Neural crest cell (in vitro differentiated cells): ENCODE measurements around the gene NTM. TPM values are rescaled to one million over a fixed set of nuclear protein-coding genes. Genes with fewer than 3 reads are reported as not detected.

Experiments
- DNase-seq: peaks from one replicate; pipeline ENCODE4 v3.0.0; 2021; ENCODE audit warnings: low read depth, mixed read lengths, low spot score
- H3K27ac Mint-ChIP-seq: one replicate; pipeline ENCODE4 v1.8.0; 2021; ENCODE audit warnings: mild to moderate bottlenecking, mixed read lengths; ENCODE audit not compliant: unreplicated experiment
- H3K27me3 Mint-ChIP-seq: 2 replicates; pipeline ENCODE4 v1.8.0; 2021; ENCODE audit warnings: low read depth, mild to moderate bottlenecking, mixed read lengths
- H3K36me3 Mint-ChIP-seq: 2 replicates; pipeline ENCODE4 v1.8.0; 2021; ENCODE audit warnings: low read depth, mild to moderate bottlenecking, mixed read lengths
- H3K4me1 Mint-ChIP-seq: 2 replicates; pipeline ENCODE4 v1.8.0; 2021; ENCODE audit warnings: mixed read lengths
- H3K4me3 Mint-ChIP-seq: one replicate; pipeline ENCODE4 v1.8.0; 2021; ENCODE audit warnings: mild to moderate bottlenecking, mixed read lengths
- H3K9me3 Mint-ChIP-seq: 2 replicates; pipeline ENCODE4 v1.8.0; 2021; ENCODE audit warnings: mixed read lengths
- total RNA-seq: library from RNA; stranded (reverse); gene quantifications from 2 replicates; pipeline ENCODE4 v1.2.1, GENCODE V29; 2021
- TF ChIP-seq, protein P1 (sequence below): fragments of 200-600 bp; sonication (generic); conservative IDR thresholded peaks from 2 replicates; pipeline ENCODE4 v1.5.0; 2021; ENCODE audit warnings: antibody characterized with exemption, mild to moderate bottlenecking

Gene NTM
- total RNA-seq, 1 donor from 2014 or later: 11.3 TPM

- peaks cover 5% of the 10 kb centered on the region for H3K4me1 Mint-ChIP-seq
- TF ChIP-seq, protein P1, sequence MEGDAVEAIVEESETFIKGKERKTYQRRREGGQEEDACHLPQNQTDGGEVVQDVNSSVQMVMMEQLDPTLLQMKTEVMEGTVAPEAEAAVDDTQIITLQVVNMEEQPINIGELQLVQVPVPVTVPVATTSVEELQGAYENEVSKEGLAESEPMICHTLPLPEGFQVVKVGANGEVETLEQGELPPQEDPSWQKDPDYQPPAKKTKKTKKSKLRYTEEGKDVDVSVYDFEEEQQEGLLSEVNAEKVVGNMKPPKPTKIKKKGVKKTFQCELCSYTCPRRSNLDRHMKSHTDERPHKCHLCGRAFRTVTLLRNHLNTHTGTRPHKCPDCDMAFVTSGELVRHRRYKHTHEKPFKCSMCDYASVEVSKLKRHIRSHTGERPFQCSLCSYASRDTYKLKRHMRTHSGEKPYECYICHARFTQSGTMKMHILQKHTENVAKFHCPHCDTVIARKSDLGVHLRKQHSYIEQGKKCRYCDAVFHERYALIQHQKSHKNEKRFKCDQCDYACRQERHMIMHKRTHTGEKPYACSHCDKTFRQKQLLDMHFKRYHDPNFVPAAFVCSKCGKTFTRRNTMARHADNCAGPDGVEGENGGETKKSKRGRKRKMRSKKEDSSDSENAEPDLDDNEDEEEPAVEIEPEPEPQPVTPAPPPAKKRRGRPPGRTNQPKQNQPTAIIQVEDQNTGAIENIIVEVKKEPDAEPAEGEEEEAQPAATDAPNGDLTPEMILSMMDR: no peak
- no peaks in the 10 kb centered on the region for H3K27me3 Mint-ChIP-seq
- H3K4me3 Mint-ChIP-seq: no peak overlapping the region
- H3K27ac Mint-ChIP-seq: no peak overlapping the region
- no peak for DNase-seq
- H3K36me3 Mint-ChIP-seq: peaks cover 5% of the 10 kb centered on the region
- peaks cover 8% of the 10 kb centered on the region for H3K9me3 Mint-ChIP-seq
These were observed 708.1 kb downstream of the NTM start for GRCh38 chr11:132078264-132079076.

GRCh38 chr11:132080127-132080526 is 709.7 kb downstream of the NTM start:
- TF ChIP-seq, protein P1: no peak
- no peak for DNase-seq
- H3K9me3 Mint-ChIP-seq: peaks cover 13% of the 10 kb centered on the region
- peaks cover 7% of the 10 kb centered on the region for H3K36me3 Mint-ChIP-seq
- H3K27me3 Mint-ChIP-seq: no peaks in the 10 kb centered on the region
- H3K4me1 Mint-ChIP-seq: peaks cover 5% of the 10 kb centered on the region
- H3K27ac Mint-ChIP-seq: no peak overlapping the region
- H3K4me3 Mint-ChIP-seq: no peak overlapping the region

GRCh38 chr11:132082566-132082965 is 712.2 kb downstream of the NTM start:
- Mint-ChIP-seq H3K27me3 (no peaks in the 10 kb centered on the region), H3K4me1 (peaks cover 5% of the 10 kb centered on the region), H3K27ac (no peak overlapping the region), H3K4me3 (no peak overlapping the region), H3K36me3 (peaks cover 11% of the 10 kb centered on the region), H3K9me3 (peaks cover 17% of the 10 kb centered on the region)
- TF ChIP-seq, protein P1: no peak
- DNase-seq: no peak

- Mint-ChIP-seq H3K27ac (no peak overlapping the region), H3K27me3 (no peaks in the 10 kb centered on the region), H3K36me3 (peaks cover 11% of the 10 kb centered on the region), H3K4me3 (no peak overlapping the region), H3K4me1 (peaks cover 5% of the 10 kb centered on the region), H3K9me3 (peaks cover 19% of the 10 kb centered on the region)
- TF ChIP-seq, protein P1: no peak
- DNase-seq: no peak
These were observed 714.0 kb downstream of the NTM start for GRCh38 chr11:132084433-132084832.

DNA sequence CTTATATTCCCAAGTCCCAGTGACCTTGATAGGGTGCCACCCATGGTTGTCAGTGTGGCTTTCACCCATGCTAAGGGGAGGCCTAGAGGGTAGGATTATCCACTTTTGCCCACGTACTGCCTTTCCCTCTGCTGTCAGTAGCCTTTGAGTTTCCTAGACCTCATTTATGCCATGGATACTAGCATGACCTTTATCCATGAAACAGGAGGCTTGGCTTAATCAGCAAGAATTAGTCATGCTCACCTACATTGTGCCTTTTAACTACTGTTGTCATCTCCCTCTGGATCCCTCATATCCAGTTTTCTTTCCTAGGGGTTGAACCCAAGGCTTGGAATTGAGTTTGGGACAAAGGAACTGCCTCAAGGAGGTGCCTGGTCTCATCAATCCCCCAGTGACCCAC is 716.7 kb downstream of the NTM start:
- Mint-ChIP-seq H3K27ac (no peak overlapping the region), H3K9me3 (peaks cover 18% of the 10 kb centered on the region), H3K27me3 (no peaks in the 10 kb centered on the region), H3K4me1 (peaks cover 5% of the 10 kb centered on the region), H3K4me3 (no peak overlapping the region), H3K36me3 (peaks cover 11% of the 10 kb centered on the region)
- DNase-seq: no peak
- TF ChIP-seq, protein P1: no peak
